ENCODE data around the gene HMCN1.

DNA sequence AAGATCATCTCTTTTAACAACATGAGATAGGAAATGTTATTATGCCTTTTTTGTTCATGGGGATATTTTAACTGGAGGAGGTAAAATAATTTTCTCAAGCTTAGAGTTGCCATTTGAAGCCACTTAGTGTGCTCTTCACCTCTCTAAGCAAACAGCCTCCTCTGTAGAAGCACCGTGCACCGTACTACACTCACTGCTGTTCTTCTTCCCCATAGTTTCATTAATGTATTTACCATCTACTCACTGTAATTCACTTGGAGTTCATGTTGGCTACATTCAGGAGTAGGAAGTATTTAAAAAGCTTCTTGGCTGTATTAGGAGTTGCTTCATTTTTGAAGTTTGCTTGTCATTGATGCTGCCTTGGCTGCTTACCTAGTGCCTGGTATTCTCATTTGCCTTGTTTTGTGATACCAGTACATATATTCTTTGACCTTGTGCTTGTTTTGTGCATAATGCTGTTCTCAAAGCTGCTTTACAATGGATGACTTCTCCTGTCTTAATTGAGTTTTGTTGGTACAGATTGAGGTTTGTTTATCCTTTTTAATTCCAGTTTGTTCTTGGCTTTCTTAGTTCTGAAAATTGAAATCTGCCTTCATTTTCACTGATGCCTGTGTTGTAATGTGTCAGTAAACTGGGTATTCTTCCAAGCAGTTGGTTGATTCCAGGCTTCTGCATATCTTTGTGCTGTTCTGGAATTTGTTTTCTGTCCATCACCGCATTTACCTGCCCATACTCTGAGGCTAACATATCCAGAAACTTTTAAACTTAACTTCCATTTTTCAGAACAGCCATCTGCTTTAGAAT, 240.4 kb downstream of the HMCN1 start:
- TF ChIP-seq, protein P1, sequence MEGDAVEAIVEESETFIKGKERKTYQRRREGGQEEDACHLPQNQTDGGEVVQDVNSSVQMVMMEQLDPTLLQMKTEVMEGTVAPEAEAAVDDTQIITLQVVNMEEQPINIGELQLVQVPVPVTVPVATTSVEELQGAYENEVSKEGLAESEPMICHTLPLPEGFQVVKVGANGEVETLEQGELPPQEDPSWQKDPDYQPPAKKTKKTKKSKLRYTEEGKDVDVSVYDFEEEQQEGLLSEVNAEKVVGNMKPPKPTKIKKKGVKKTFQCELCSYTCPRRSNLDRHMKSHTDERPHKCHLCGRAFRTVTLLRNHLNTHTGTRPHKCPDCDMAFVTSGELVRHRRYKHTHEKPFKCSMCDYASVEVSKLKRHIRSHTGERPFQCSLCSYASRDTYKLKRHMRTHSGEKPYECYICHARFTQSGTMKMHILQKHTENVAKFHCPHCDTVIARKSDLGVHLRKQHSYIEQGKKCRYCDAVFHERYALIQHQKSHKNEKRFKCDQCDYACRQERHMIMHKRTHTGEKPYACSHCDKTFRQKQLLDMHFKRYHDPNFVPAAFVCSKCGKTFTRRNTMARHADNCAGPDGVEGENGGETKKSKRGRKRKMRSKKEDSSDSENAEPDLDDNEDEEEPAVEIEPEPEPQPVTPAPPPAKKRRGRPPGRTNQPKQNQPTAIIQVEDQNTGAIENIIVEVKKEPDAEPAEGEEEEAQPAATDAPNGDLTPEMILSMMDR (IDR thresholded peaks at IDR 0.05), result no peak
- no peak for TF ChIP-seq POLR2A (IDR thresholded peaks at IDR 0.05)
